NCI-H1092 treated with DMSO at 0.1 percent for 48 hours (cell line): ENCODE measurements around the gene B4GALT2.
A peak's percentile ranks its signal among the peaks of the same experiment; 100 is the strongest.

Source experiments
- DNase-seq: peaks from one replicate; lab custom pipeline; 2025; lab: John Stamatoyannopoulos, UW

The B4GALT2 gene

GRCh38 chr1:43969746-43970466 is 9.1 kb upstream of the B4GALT2 start, which contains the start of gene DPH2:
TSS of gene DPH2 (plus strand) at chr1:43970010. CDS start at chr1:43970176, 166 bp downstream.
- peak; percentile 98 for DNase-seq

GRCh38 chr1:43970502-43970901 is 8.5 kb upstream of the B4GALT2 start:
- DNase-seq, result no peak

GRCh38 chr1:43970911-43971310 is 8.1 kb upstream of the B4GALT2 start:
- no peak for DNase-seq

GRCh38 chr1:43971336-43971980 is 7.6 kb upstream of the B4GALT2 start:
- DNase-seq, result no peak

- no peak for DNase-seq
These were observed 5.0 kb upstream of the B4GALT2 start for GRCh38 chr1:43973981-43974442.

GRCh38 chr1:43974443-43975248 is 4.4 kb upstream of the B4GALT2 start, which contains the start of gene ATP6V0B:
TSS of gene ATP6V0B (plus strand) at chr1:43974960. CDS start at chr1:43975041, 81 bp downstream.
- DNase-seq, result peak; percentile 97

GRCh38 chr1:43975249-43975961 is 3.6 kb upstream of the B4GALT2 start:
- peak; percentile 43 for DNase-seq

- DNase-seq, result no peak
These were observed 3.0 kb upstream of the B4GALT2 start for GRCh38 chr1:43976045-43976444.

GRCh38 chr1:43976890-43977289 is 2.1 kb upstream of the B4GALT2 start:
- no peak for DNase-seq

- no peak for DNase-seq
These were observed 1.4 kb upstream of the B4GALT2 start for GRCh38 chr1:43977376-43978263.

GRCh38 chr1:43978264-43978550 is 803 bp upstream of the B4GALT2 start:
- no peak for DNase-seq

GRCh38 chr1:43979261-43979527 is 184 bp downstream of the B4GALT2 start:
- DNase-seq, result no peak

- DNase-seq, result peak; percentile 46
These were observed 681 bp downstream of the B4GALT2 start for GRCh38 chr1:43979528-43980254.

GRCh38 chr1:43980255-43981134 is 1.5 kb downstream of the B4GALT2 start:
- no peak for DNase-seq

- DNase-seq, result no peak
These were observed 2.1 kb downstream of the B4GALT2 start for GRCh38 chr1:43981135-43981491.

GRCh38 chr1:43981636-43982035 is 2.6 kb downstream of the B4GALT2 start:
- no peak for DNase-seq

GRCh38 chr1:43982241-43982640 is 3.2 kb downstream of the B4GALT2 start:
- no peak for DNase-seq

- DNase-seq, result no peak
These were observed 3.8 kb downstream of the B4GALT2 start for GRCh38 chr1:43982808-43983207.

GRCh38 chr1:43983253-43983899 is 4.4 kb downstream of the B4GALT2 start:
- no peak for DNase-seq
